NCI-H1092 (cell line): Measurements from ENCODE around the gene BTD.
A peak's percentile ranks its signal among the peaks of the same experiment; 100 is the strongest.

Source experiments
- DNase-seq: peaks from one replicate; lab custom pipeline; 2025; lab: John Stamatoyannopoulos, UW

The BTD gene

DNA sequence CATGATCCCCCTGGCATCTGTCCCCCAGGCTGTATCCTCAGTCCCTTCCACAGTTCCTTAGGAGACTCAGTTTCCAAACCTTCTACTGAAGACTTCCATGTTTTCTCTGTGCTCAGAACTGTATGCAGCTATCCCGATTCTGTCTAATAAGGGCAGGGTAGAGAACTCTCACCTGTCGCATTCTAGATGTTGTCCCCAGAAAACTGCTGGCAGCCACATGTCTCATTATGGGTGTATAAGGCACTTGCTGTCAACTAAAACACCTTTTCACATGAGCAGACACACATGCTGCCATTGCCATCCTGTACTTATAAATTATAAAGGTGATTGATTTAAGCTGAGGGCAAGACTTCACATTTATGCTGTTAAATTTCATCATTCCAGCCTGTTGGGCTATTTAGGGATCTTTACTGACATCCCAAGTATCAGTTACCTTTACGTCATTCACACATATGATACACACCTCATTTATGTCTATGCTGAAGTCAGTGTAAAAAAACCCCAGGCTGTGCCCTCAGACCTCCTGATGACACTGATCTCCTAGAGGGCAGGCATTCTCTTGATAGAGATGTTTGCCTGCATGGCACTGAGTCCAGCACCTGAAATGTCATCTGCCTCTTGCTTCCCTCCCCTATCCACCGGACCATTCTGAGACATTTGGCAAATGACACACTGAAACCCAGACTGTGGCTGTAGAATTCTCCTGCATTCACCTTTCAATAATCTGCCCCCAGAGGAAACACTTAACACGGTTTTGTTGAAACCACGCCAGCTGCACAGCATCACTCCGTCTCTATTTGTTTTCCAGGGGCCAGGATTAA, 35.8 kb downstream of the BTD start:
- DNase-seq, result peak; percentile 13

DNA sequence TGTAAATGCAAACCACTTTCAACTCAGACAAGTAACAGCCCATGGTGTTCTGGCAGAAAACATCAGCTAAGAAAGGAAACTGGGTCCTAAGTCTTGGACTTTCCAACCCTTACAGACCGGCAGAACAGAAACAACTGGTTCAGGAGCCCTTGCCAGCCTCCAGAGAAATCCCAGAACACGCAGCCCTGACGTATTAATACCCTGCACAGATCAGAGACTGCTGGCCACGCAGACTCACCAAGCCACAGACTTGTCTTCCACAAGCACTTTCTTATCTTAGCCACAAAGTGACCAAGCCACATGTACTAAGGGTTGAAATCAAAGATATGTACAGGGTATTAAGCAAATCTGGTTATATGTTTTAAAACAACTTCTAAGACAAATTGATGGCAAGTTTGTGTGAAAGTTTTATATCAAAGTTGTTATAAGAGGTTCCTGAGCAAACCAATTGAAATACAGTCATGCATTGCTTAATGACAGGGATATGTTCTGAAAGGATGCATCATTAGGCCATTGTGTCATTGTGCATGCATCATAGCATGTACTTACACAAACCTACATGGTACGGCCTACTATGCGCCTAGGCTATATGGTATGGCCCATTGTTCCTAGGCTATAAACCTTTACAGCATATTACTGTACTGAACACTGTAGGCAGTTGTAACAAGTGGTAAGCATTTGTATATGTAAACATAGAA, 36.8 kb downstream of the BTD start:
- no peak for DNase-seq

DNA sequence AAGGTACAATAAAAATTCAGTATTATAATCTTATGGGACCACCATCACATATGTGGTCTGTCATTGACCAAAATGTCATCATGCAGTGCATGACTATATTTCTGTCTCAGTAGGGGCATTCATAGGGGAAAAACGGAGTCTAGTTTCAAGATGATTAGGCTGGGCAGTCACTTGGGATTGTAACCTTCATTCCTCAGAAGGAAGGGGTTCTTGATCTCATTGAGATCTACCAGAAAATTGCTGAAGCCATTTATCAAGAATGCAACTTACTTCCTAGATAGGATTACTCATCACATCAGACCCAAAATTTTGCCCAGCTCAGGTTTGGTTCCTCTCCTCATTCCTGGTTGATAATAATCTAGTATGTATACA, 37.3 kb downstream of the BTD start:
- no peak for DNase-seq

DNA sequence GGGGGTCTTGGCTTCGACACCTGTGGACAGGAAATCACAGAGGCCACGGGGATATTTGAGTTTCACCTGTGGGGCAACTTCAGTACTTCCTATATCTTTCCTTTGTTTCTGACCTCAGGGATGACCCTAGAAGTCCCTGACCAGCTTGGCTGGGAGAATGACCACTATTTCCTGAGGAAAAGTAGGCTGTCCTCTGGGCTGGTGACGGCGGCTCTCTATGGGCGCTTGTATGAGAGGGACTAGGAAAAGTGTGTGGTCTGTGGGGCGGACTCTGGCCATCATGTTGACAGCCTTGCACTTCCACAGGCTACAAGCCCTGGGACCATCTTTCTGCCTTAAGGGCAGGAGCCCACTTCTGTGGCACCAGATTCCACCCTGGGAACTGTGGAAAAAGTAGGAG, 43.7 kb downstream of the BTD start:
- no peak for DNase-seq

DNA sequence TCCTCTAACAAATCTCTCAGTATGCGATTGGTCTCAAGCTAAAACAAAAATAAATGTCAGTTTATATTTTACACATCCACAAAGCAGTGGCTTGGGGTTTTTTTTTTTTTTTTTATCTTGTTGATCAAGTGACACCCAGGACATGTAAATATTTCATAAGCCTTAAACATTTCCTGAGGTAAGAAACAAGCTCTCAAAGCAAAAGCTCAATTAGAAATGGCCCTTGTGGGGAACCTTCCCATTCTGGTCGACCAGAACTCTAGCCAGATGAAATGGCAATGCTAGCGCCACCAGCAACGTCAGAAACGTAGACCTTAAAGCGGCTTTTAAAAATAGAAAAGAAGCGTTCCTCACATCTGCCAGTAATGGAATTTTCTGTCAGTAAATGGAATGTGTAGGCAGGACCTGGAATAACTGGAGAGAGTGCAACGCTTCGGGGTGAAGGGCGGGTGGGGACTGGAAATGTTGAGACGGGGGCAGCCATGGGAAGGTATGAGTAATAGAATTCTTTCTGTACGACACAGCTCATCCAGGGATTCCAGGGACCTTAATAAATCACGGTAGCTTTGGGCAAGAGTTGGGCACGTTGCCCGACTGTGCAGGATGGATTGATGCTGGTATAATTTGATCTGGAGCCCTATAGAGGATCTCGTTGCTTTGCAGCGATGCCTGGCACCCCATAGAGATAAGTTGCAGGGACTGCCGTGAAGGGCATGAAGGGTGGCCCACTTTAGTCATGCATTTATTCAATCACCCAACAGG, 44.4 kb downstream of the BTD start:
- DNase-seq, result no peak

DNA sequence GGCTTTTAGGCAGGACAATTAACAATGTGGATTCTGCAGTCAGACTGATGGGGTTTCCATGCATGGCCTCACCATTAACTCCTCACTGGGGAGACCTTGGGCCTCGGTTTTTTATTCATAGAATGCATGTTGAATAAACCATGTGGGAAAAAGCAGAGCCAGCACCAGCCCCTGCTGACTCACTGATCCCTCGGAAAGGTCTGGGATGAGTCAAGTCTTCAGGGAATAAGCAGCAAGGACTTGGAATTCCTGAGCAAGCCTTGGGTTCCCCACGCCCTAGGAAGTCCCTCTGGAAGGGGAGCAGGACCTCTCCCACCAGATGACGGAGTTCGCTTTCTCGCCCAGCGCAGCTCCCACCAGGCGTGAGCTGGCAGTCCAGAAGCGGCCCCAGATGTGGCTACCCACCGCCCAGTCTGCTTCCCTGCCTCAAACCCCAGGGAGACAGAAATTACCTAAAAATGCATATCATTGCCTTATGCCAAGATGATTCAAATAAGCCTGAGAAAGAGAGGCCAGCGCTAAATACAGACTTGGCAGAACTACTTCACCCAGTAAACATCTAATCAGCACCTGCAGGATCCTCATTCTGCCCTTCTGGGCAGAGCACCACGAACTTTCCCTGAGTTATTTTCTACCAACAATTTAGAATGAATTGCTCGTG, 45.4 kb downstream of the BTD start:
- DNase-seq, result no peak

DNA sequence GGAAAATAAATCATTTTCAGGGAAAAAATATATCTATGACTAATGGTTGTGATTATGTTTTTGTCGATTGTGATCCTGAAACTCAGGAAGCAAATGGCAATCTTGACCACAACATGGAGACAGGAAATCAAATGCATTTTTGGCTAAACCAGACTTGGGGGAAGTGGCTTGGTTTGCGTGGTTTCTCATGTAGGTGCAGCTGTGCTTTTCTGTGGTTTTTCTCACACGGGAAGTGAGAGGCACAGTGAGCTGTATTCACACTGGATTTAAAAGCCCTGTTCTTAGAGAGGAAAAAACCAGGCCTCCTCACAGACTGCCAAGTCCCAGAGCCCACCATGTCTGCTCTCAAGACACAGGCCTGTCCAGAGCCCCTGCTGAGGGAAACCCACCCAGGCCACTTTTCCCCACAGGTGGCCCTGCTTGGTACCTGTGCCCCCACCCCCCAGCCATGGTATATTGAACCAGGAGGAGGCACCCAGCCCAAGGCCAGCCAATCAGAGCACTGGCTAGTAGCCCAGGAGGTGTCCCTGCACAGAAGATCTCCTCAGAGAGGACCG, 46.1 kb downstream of the BTD start:
- DNase-seq, result no peak

DNA sequence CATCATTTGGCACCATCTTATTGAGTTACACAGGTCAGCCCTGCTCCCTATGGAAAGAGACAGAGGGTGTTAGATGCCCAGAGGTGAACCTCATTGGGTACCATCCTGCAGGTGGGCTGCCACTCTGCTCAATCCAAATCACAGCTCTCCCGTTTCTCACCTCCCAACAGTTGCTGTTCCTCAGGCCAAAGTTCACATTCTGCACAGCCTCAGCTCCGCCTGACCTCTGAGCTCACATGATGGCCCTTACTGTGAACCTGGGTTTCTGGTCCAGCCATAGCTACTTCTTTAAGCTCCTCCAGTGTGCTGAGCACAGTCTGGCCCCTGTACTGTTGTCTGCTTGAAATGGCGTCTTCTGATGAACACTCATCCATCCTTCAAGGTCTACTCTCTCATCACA, 47.8 kb downstream of the BTD start:
- DNase-seq, result no peak

DNA sequence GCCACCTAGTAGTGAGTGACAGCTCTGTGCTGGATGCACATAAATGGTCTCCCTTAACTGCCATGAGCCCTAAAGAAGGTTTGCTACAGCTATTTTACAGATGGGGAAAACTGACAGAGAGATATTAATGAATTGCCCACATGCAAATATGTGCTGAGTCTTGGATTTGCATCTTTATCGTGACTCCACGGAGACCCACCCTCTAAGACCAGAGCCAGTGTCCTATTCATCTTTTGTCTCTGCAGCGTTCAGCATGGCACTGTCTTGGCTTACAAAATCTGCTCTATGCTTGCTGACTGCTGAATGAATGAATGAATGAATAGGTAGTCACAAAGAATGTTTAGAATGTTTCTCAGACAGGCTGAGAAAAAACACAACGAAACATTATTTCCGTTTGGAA, 48.3 kb downstream of the BTD start:
- DNase-seq, result no peak

DNA sequence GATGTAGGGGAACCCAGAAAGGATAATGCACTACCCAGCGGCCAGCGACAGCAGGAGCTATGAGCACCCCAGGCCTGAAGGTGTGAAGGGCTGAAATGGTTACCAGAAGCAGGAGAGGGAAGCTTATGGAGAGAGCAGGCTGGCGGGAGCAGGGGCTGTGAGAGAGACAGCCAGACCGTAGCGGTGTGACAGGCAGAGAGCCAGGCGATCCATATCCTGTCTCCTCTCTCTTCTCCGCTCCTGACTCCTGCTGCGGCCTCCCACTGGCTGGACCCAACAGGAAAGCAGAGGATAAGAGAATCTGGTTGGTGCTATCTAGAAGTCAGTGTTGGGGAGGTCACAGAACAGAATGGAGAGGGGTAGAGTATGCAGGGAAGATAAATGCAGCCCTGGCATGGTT, 49.9 kb downstream of the BTD start:
- DNase-seq, result no peak

DNA sequence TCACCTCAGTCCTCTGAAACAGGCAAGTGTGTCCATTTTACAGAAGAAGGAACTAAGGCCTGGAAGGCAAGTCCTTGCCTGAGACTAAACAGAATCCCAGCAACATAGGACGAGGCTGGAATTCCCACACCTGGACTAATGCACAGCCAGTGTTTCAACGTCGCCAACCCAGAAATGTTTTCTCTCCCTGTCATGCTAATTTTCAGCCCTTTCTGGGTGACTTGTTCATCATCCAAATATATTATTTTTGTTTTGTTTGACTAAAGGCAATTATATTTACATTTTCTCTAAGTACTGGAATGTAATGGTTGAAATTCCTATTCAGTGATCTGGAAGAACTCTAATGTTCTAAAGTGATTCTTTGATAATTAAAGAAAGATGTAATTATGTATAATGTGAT, 51.8 kb downstream of the BTD start:
- DNase-seq, result no peak

DNA sequence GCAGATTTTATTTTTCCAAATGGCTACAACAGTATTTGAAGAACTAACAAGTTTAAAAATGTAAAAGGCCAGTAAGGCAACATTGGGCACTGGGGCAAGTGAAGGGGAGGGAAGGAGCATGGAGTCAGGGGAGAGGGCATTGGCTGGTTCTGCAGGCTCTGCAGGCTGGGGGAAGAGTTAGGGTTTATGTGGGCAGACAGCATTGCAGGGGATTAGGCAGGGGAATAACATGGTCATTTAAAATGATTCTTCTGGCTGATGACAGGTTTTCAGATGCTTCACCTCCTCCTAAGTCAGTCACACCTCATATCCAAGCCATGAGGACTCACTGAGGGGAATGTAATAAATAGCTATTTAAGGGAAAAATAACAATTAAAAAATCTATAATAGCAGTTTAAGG, 52.6 kb downstream of the BTD start:
- DNase-seq, result no peak

DNA sequence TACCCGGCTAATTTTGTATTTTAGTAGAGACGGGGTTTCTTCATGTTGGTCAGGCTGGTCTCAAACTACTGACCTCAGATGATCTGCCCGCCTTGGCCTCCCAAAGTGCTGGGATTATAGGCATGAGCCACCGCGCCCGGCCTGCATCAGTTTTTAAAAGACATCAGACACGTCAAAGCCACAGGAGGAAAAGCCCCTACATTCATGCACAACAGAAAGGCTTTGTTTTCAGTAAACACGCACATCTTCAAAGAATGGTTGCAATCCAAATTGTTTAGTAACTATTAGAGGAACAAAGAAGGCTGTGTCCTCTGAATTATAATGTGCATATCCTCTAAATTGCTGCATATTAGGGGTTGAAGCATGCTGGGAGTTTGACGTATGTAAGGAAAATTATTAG, 53.3 kb downstream of the BTD start:
- no peak for DNase-seq

DNA sequence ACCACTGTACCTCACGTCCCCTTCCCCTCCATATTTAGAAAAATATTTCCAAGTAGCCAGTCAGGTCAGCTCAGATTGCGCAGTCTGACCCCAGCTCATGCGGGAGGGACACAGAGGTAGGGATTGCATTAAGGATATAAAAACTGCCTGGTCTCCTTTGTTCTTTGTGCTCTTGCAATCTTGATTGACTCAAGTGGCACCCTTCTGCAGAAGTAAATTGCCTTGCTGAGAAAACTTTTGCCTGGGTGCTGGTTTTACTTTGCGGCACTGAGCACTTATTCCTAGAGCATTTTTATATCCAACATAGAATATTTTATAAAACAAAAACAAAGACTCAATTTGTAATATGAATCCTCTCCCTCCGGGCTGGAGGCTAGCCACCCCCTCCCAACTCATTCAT, 54.8 kb downstream of the BTD start:
- DNase-seq, result no peak

DNA sequence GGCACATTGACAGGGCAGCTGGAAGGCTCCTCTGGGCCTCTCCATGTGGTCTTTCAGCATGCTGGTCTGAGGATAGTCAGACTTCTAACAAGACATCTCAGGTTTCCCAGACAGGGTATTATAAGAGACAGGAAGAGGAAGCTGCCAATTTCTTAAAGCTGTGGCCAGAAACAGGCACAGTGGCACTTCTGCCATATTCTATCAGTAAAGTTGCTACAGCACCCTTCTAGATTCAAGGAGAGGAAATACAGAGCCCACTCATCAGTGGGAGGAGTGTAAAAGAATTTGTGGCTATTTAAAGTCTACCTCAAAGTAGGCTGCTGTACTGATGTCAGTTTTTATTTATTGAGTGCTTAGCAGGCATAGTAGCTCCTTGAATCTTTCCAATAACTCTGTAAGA, 55.5 kb downstream of the BTD start:
- no peak for DNase-seq

DNA sequence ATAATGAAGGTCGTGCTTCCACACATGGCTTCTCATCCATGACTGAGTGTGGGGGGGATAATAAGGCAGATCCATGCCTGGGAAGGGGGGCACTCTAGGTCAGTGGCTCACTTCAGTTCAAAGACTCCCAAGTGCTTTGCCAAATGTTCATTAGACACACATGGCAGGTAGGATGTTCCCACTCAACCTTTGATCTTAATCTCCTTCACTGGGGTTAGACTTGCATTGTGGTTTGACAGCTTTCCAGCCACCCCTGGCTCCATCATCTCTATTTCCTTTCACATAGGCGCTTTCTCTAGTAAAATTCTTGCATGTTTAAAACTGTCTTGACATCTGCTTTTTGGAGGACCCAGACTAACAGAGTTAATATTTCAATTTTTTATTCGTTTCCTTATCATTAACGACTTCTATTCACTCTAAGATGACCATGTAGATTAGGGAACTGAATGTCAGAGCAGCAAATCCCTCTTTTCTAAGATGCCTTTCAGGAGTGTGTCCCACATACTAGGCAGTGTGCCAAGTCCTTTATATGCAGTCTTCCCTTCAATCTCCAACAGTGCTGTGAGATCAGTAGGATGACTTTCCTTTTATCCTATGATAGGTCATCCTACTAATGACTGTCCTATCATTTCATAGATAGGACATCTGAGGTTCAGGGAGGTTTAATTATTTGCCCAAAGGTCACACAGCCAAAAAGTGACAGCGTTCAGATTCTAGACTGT, 57.9 kb downstream of the BTD start:
- DNase-seq, result no peak

DNA sequence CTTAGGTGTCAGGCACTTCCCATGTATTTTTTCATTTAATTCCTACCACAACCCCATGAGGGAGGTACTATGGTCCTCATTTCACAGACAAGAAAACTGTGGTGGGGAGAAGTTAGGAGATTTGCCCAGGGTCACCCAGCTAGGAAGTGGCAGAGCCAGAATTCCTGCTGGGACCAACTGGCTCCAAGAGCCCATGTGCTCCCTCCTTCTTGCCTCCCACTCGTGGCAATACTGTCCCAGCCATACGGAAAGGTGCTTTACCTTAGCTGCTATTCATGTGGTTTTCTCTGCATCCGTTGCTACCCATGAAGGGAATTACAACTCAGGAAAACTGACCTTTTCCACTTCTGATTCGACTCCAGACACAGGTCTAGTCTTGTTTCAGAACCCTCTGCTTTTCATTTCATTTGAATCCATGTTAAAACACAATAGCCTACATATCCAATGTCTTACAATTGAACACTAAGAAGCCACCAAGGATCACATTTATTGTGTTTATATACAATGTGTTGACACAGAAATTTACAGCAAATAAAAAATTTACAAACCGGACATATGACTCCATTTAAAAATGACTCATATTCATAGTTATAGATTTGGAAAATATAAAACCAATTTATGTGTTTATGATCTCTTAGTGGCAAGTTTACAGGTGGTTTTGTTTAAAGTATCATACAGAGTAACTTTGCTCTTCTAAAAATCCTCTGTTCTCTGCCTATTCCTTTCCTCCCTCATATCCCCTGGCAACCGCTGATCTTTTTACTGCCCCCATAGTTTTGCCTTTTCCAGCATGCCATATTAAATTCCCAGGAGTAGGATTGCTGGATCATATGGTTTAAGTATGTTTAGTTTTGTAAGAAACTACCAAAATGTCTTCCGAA, 58.8 kb downstream of the BTD start:
- DNase-seq, result no peak

DNA sequence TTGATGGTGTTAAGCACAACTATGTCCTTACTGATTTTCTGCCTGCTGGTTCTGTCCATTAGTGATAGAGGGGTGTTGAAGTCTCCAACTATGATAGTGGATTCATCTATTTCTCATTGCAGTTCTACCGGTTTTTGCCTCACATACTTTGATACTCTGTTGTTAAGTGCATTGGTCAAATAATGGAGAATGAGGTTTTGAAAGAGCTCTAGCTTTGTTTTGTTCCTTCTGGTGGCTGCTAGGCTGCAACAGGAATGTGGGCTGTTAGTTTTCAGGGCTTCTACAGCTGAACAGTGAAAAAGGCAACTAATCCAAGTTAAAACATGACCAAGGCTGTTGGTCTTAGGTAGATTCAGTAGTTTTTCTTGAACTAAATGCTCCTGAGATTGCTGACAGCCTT, 62.6 kb downstream of the BTD start:
- no peak for DNase-seq

DNA sequence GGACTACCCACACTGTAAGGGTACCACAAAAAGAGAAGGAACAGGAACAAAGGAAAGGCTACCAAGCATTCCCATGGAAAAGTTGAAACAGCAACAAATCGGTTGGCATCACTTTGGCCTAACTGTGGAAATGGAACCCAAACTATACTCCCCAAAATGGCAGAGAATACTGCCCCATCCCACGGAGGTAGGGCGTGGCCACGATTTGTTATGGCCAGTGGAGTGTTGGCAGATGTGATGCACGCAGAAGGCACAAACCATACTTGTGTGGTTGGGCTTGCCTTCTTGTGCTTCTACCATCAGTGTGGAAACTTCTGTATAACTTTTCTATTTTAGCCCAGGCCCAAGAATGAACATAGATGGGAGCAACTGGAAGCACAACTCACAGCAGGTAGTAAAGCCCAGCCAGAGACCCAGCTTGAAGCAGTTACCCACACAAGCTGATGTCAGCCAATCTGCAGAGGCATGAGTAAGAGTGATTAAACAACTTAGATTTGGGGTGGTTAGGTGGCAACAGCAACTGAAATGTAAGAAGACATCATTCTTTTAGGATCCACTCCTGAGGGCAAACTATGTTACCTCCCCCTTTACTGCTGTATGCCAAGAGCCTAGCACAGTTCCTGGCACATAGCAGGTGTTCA, 64.1 kb downstream of the BTD start:
- no peak for DNase-seq

DNA sequence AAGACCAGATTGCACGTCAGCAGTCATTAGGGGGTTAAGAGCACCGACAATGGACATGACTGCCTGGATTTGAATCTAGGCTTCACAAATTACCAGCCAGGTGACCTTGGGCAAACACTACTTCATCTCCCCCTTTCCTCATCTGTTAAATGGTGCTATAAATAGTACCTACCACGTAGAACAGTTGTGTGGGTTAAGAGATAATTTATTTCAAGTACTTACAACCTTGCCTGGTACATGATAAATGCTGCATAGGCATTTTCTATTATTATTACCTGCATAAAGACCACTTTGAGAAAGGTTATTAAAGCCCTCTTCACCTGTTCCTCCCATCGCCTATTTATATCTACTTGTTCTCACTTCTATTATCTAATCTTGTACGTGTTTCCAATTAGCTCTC, 64.7 kb downstream of the BTD start:
- no peak for DNase-seq
